Loucy (cell line): ENCODE measurements around the gene SPATA17.

ENCODE experiments used
- CTCF ChIP-seq: fragments of 200-600 bp; sonication (generic); conservative IDR thresholded peaks from 2 replicates; pipeline ENCODE4 v1.5.1; 2014; ENCODE audit warnings: mild to moderate bottlenecking, antibody characterized with exemption, low read length
- EZH2phosphoT487 ChIP-seq: fragments of 200-600 bp; IDR thresholded peaks from 2 replicates; pipeline ENCODE4 v1.6.1; 2018; ENCODE audit warnings: antibody characterized with exemption, mild to moderate bottlenecking, moderate library complexity, borderline replicate concordance

GRCh38 chr1:217673387-217673786 lies 42.2 kb downstream of the SPATA17 start:
- TF ChIP-seq CTCF = no peak
- no peak for TF ChIP-seq EZH2phosphoT487
